H1 (cell line): ENCODE data around the gene NTN5. TPM values are rescaled to one million over a fixed set of nuclear protein-coding genes. Genes with fewer than 3 reads are reported as not detected.

Experiments
- CTCF ChIA-PET: fragments of 300-600 bp; sonication (Branson Sonifier 250); formaldehyde crosslinking; loops from one replicate; lab custom pipeline; 2021; ENCODE audit not compliant: partially characterized antibody; lab: Charles Lee
- POLR2A ChIA-PET: fragments of 300-600 bp; sonication (Branson Sonifier 250); formaldehyde crosslinking; loops from one replicate; lab custom pipeline; 2021; ENCODE audit warnings: inconsistent platforms; ENCODE audit not compliant: partially characterized antibody; lab: Charles Lee
- DNase-seq, 2 experiments: peaks; one replicate each; pipeline versions ENCODE4 v3.0.0 to v3.0.0-alpha.2; 2010 to 2022; ENCODE audit warnings: low spot score in 2 of 2, low read depth in 1 of 2, mixed read lengths in 1 of 2
- FAIRE-seq: peaks from 2 replicates; lab custom pipeline; 2011; peaks lifted over from hg19 to GRCh38; lab: Jason Lieb, UNC
- H2AFZ ChIP-seq: 2 replicates; pipeline ENCODE4 v1.8.1; 2012; ENCODE audit warnings: low read length, inconsistent platforms
- H2AK5ac ChIP-seq: 2 replicates; pipeline ENCODE4 v1.6.1; 2013; ENCODE audit warnings: low read depth, low read length
- H2BK120ac ChIP-seq: replicated peaks from 2 replicates; pipeline ENCODE3; 2013; ENCODE audit warnings: low read depth, low read length, inconsistent platforms
- H2BK12ac ChIP-seq: 2 replicates; pipeline ENCODE4 v1.6.1; 2013; ENCODE audit warnings: low read depth, low read length
- H2BK15ac ChIP-seq: 2 replicates; pipeline ENCODE4 v1.6.1; 2013; ENCODE audit warnings: low read length
- H2BK20ac ChIP-seq: 2 replicates; pipeline ENCODE4 v1.6.1; 2013; ENCODE audit warnings: low read length
- H2BK5ac ChIP-seq: 2 replicates; pipeline ENCODE4 v1.6.1; 2013; ENCODE audit warnings: low read depth, low read length
- H3K14ac ChIP-seq: 2 replicates; pipeline ENCODE4 v1.6.1; 2013; ENCODE audit warnings: inconsistent platforms; ENCODE audit not compliant: insufficient read length
- H3K18ac ChIP-seq: 2 replicates; pipeline ENCODE4 v1.6.1; 2013; ENCODE audit warnings: low read length; ENCODE audit errors: extremely low read depth
- H3K23ac ChIP-seq: 2 replicates; pipeline ENCODE4 v1.6.1; 2013; ENCODE audit warnings: inconsistent platforms; ENCODE audit not compliant: insufficient read length
- H3K23me2 ChIP-seq: 2 replicates; pipeline ENCODE4 v1.6.1; 2013; ENCODE audit warnings: low read depth, low read length
- H3K27ac ChIP-seq: 2 replicates; pipeline ENCODE4 v1.6.1; 2011; ENCODE audit warnings: low read depth, low read length, inconsistent platforms
- H3K27me3 ChIP-seq, 4 experiments: replicated peaks in 1 of 4; 1 replicate in 1 of 4; 2 replicates in 3 of 4; pipeline versions ENCODE4 v1.6.1 to v1.8.1; 2011 to 2013; ENCODE audit warnings: low read length in 3 of 4, mild to moderate bottlenecking in 3 of 4, inconsistent platforms in 2 of 4, mixed read lengths in 2 of 4, moderate library complexity in 1 of 4; ENCODE audit not compliant: control insufficient read depth in 3 of 4, insufficient read depth in 3 of 4; ENCODE audit errors: extremely low read depth in 1 of 4
- H3K36me3 ChIP-seq, 4 experiments: 2 replicates each; pipeline versions ENCODE4 v1.6.1 to v1.8.1; 2011 to 2013; ENCODE audit warnings: mild to moderate bottlenecking in 4 of 4, low read length in 3 of 4, moderate library complexity in 2 of 4, control low read depth in 1 of 4, inconsistent platforms in 1 of 4; ENCODE audit not compliant: insufficient read depth in 4 of 4, control insufficient read depth in 2 of 4
- H3K4ac ChIP-seq: replicated peaks from 2 replicates; pipeline ENCODE3; 2013; ENCODE audit warnings: low read length, low read depth, mixed read lengths, inconsistent platforms; ENCODE audit not compliant: insufficient read length
- H3K4me1 ChIP-seq, 4 experiments: replicated peaks in 1 of 4; 1 replicate in 1 of 4; 2 replicates in 3 of 4; pipeline versions ENCODE4 v1.6.1 to v1.8.1; 2011 to 2013; ENCODE audit warnings: low read length in 3 of 4, inconsistent platforms in 2 of 4, mixed read lengths in 1 of 4; ENCODE audit not compliant: insufficient read depth in 4 of 4, control insufficient read depth in 3 of 4
- H3K4me2 ChIP-seq, 2 experiments: 2 replicates each; pipeline versions ENCODE4 v1.6.1 to v1.8.1; 2011 to 2013; ENCODE audit warnings: low read depth in 2 of 2, low read length in 2 of 2, control low read depth in 1 of 2, inconsistent platforms in 1 of 2, mild to moderate bottlenecking in 1 of 2; ENCODE audit not compliant: insufficient read depth in 1 of 2
- H3K4me3 ChIP-seq, 4 experiments: fragments of 200-600, 300-600 bp in 1 of 4; sonication (generic), shearing (Covaris generic), sonication (Bioruptor Twin) in 1 of 4; 2 replicates each; pipeline versions ENCODE4 v1.5.1 to v1.8.1; 2011 to 2016; ENCODE audit warnings: low read length in 4 of 4, low read depth in 3 of 4, control low read depth in 2 of 4, inconsistent platforms in 2 of 4, mild to moderate bottlenecking in 2 of 4, mixed read lengths in 1 of 4, moderate library complexity in 1 of 4; ENCODE audit not compliant: insufficient read depth in 2 of 4; ENCODE audit errors: extremely low read depth in 1 of 4
- H3K56ac ChIP-seq: replicated peaks from 2 replicates; pipeline ENCODE3; 2013; ENCODE audit warnings: low read depth, mild to moderate bottlenecking, mixed read lengths, low read length, inconsistent platforms; ENCODE audit not compliant: insufficient read length
- H3K79me1 ChIP-seq: 2 replicates; pipeline ENCODE4 v1.6.1; 2013; ENCODE audit warnings: low read depth, low read length, control low read depth
- H3K79me2 ChIP-seq, 2 experiments: 2 replicates each; pipeline versions ENCODE4 v1.6.1 to v1.8.1; 2012 to 2013; ENCODE audit warnings: low read length in 2 of 2, mild to moderate bottlenecking in 2 of 2, inconsistent platforms in 1 of 2; ENCODE audit not compliant: insufficient read depth in 2 of 2, control insufficient read depth in 1 of 2
- H3K9ac ChIP-seq, 4 experiments: replicated peaks in 1 of 4; 1 replicate in 1 of 4; 2 replicates in 3 of 4; pipeline versions ENCODE4 v1.6.1 to v1.8.1; 2011 to 2013; ENCODE audit warnings: low read depth in 3 of 4, low read length in 3 of 4, control low read depth in 2 of 4, mild to moderate bottlenecking in 2 of 4, moderate library complexity in 2 of 4, inconsistent platforms in 1 of 4; ENCODE audit errors: extremely low read depth in 1 of 4
- H3K9me3 ChIP-seq, 2 experiments: 2 replicates each; pipeline versions ENCODE4 v1.6.1 to v1.8.1; 2012 to 2013; ENCODE audit warnings: mild to moderate bottlenecking in 2 of 2, moderate library complexity in 2 of 2, control low read depth in 1 of 2, inconsistent platforms in 1 of 2, low read depth in 1 of 2, low read length in 1 of 2, mixed read lengths in 1 of 2; ENCODE audit not compliant: insufficient read depth in 2 of 2
- H4K20me1 ChIP-seq, 2 experiments: replicated peaks in 1 of 2; 2 replicates each; pipeline versions ENCODE3 to v1.8.1; 2011 to 2013; ENCODE audit warnings: inconsistent platforms in 2 of 2, low read length in 2 of 2, mild to moderate bottlenecking in 1 of 2; ENCODE audit not compliant: insufficient read depth in 2 of 2, control insufficient read depth in 1 of 2
- H4K5ac ChIP-seq: 2 replicates; pipeline ENCODE4 v1.6.1; 2013; ENCODE audit warnings: low read length, low read depth, mixed read lengths, inconsistent platforms; ENCODE audit not compliant: insufficient read length
- H4K8ac ChIP-seq: 2 replicates; pipeline ENCODE4 v1.8.0; 2013; ENCODE audit warnings: mild to moderate bottlenecking, moderate library complexity, low read length, inconsistent platforms; ENCODE audit not compliant: insufficient read depth; ENCODE audit errors: extremely low read depth
- H4K91ac ChIP-seq: replicated peaks from 2 replicates; pipeline ENCODE3; 2013; ENCODE audit warnings: low read length, mixed read lengths, inconsistent platforms; ENCODE audit not compliant: insufficient read length
- CEBPB ChIP-seq: IDR thresholded peaks from 2 replicates; pipeline ENCODE4 v1.6.1; 2012; ENCODE audit warnings: low read depth, low read length
- CHD2 ChIP-seq: IDR thresholded peaks from 2 replicates; pipeline ENCODE4 v1.6.1; 2012; ENCODE audit warnings: low read length, improper control_type of control experiment
- CREB1 ChIP-seq: IDR thresholded peaks from 2 replicates; pipeline ENCODE4 v1.6.1; 2012; ENCODE audit warnings: inconsistent platforms
- NANOG ChIP-seq: IDR thresholded peaks from 2 replicates; pipeline ENCODE4 v1.6.1; 2011; ENCODE audit warnings: low read length, low read depth, mild to moderate bottlenecking, inconsistent platforms; ENCODE audit not compliant: insufficient read depth, poor library complexity, severe bottlenecking
- SIX5 ChIP-seq: IDR thresholded peaks from 2 replicates; pipeline ENCODE4 v1.6.1; 2011; ENCODE audit warnings: mild to moderate bottlenecking, low read depth, low read length
- TBP ChIP-seq: IDR thresholded peaks from 2 replicates; pipeline ENCODE4 v1.6.1; 2011; ENCODE audit warnings: low read depth, low read length, improper control_type of control experiment
- WGBS, 2 experiments: shearing (Covaris generic) in 1 of 2; methylation state at CpG; one replicate each; pipeline versions ENCODE4 v1.1.6 to v1.1.7; 2013 to 2015; ENCODE audit warnings: low lambda C conversion rate in 2 of 2, mixed read lengths in 2 of 2, inconsistent platforms in 1 of 2, low coverage in 1 of 2, missing lambda C conversion rate in 1 of 2; ENCODE audit not compliant: insufficient replicate concordance in 2 of 2, insufficient coverage in 1 of 2, insufficient read length in 1 of 2; ENCODE audit errors: extremely low coverage in 1 of 2, missing lambda C conversion rate in 1 of 2; 5-methylcytosine and 5-hydroxymethylcytosine counted together
- polyA plus RNA-seq, 7 experiments: library from polyadenylated mRNA; depleted of rRNA in 3 of 7; stranded (reverse) in 5 of 7; unstranded in 2 of 7; fragments of >200 nt in 5 of 7; fragments of 200-250 nt in 2 of 7; gene quantifications; 1 replicate in 5 of 7; 2 replicates in 1 of 7; 4 replicates in 1 of 7; pipeline versions ENCODE4 v1.2.1 to v1.2.3, GENCODE V29; 2011 to 2013; ENCODE audit warnings: missing spikeins in 2 of 7, mixed read lengths in 2 of 7
- total RNA-seq: library from RNA; stranded (reverse); fragmentation: NEBNext Ultra II Directional; extraction: Animal tissue kit (Norgen Biotek cat#: 25700); gene quantifications from 2 replicates; pipeline ENCODE4 v1.2.1, GENCODE V29; 2021

Gene NTN5
- total and polyA plus RNA-seq, 2 of the 8 experiments (the other 6 are each of a cell fraction or from before 2014, with no cell fraction given) = 0.47 to 0.85 TPM

DNA sequence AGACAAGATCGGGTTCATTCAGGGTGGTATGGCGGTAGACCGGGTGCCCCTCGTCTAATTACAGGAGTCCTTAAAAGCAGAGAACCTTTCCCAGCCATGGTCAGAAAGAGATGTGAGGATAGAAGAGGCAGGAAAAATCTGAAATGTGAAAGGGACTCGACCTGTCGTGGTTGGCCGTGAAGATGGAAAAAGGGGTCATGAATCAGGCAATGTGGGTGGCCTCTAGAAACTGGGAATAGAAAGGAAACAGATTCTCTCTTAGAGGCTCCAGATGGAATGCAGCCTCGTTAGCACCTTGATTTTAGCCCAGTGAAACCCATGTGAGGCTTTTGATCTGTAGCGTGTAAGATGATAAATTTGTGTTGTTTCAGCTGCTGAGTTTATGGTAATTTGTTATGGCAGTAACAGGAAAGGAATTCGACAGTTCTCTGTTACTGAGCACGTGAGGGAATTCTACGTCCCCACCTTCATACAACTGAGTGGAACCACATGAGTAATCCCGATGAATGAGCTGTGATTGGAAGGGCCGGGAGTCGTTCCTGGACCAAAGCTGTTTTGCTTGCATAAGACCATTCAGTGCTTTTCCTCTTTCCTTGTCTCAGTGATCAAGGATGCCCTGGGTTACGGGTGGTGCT is 15.9 kb downstream of the NTN5 start:
- Histone ChIP-seq H4K91ac (no peak overlapping the region), H3K4me3 (no peak overlapping the region), H4K8ac (no peak overlapping the region), H2BK20ac (no peak overlapping the region), H3K4ac (no peak overlapping the region), H3K23ac (no peak overlapping the region), H3K14ac (no peak overlapping the region), H3K79me1 (no peaks in the 10 kb centered on the region), H2AK5ac (no peak overlapping the region; the same call in 1 of the 2 replicates), H3K9me3 (no peaks in the 10 kb centered on the region; a peak in 2 of 4 replicates), H2BK120ac (no peak overlapping the region), H3K23me2 (no peaks in the 10 kb centered on the region), H4K5ac (no peak overlapping the region), H2BK15ac (no peak overlapping the region), H3K79me2 (no peaks in the 10 kb centered on the region), H2AFZ (peak overlapping the region; percentile 19), H3K4me1 (no peaks in the 10 kb centered on the region; a peak in 1 of 7 replicates), H3K27ac (no peak overlapping the region), H3K27me3 (no peaks in the 10 kb centered on the region; a peak in 1 of 7 replicates), H3K36me3 (no peaks in the 10 kb centered on the region), H4K20me1 (no peaks in the 10 kb centered on the region), H3K4me2 (no peak overlapping the region; a peak in 1 of 4 replicates), H3K18ac (no peak overlapping the region), H3K56ac (no peak overlapping the region), H2BK12ac (no peak overlapping the region; the same call in 1 of the 2 replicates), H3K9ac (no peak overlapping the region; a peak in 1 of 7 replicates), H2BK5ac (no peak overlapping the region)
- no peak for DNase-seq
- 78% methylated on average over 16 of the region's 16 CpGs; no CpG with 5 or more reads in 1 of the 2 experiments for WGBS, 2 experiments
- no peak for FAIRE-seq
- POLR2A ChIA-PET = interaction anchor here (0.9 to 1.5 kb wide), 3 partner anchors 39 to 98 kb away, joined by 3 to 5 read pairs (median 4); no protein-coding TSS in a partner anchor
- TF ChIP-seq CREB1 (no peak), CHD2 (no peak), NANOG (no peak), SIX5 (no peak), CEBPB (no peak), TBP (peak; percentile 67)
- CTCF ChIA-PET = interaction anchor here (0.6 to 3.0 kb wide), 3 partner anchors 11 to 176 kb away, joined by 4 to 9 read pairs (median 5); partner anchors contain the start of gene CA11
